Activated naive CD8-positive, alpha-beta T cell treated with anti-CD3 and anti-CD28 coated beads, Interleukin-2, amount 50 U/mL, for 24 hours (primary cell): Measurements from ENCODE around the gene BLTP1.
"Not testable (repeated sequence)": the region's sequence is repeated elsewhere in the genome, so short reads cannot be mapped to it uniquely, and the experiment has no call there.

Experiments
- ATAC-seq: fragments of 150-1000 bp; cut with Tn5 transposase; one replicate; pipeline ENCODE4 v1.10.0; 2021
- DNase-seq: peaks from one replicate; pipeline ENCODE4 v3.0.0; 2021
- H3K27ac Mint-ChIP-seq: one replicate; pipeline ENCODE4 v1.8.0; 2021; ENCODE audit warnings: mild to moderate bottlenecking, mixed read lengths
- H3K27me3 Mint-ChIP-seq: one replicate; pipeline ENCODE4 v1.8.0; 2021; ENCODE audit warnings: mixed read lengths
- H3K36me3 Mint-ChIP-seq: one replicate; pipeline ENCODE4 v1.8.0; 2021; ENCODE audit warnings: low read depth, mixed read lengths
- H3K4me1 Mint-ChIP-seq: one replicate; pipeline ENCODE4 v1.8.0; 2021; ENCODE audit warnings: mixed read lengths
- H3K4me3 Mint-ChIP-seq: one replicate; pipeline ENCODE4 v1.8.0; 2021; ENCODE audit warnings: mild to moderate bottlenecking, moderate library complexity, mixed read lengths
- H3K9me3 Mint-ChIP-seq: one replicate; pipeline ENCODE4 v1.8.0; 2021; ENCODE audit warnings: mixed read lengths

BLTP1 gene

DNA sequence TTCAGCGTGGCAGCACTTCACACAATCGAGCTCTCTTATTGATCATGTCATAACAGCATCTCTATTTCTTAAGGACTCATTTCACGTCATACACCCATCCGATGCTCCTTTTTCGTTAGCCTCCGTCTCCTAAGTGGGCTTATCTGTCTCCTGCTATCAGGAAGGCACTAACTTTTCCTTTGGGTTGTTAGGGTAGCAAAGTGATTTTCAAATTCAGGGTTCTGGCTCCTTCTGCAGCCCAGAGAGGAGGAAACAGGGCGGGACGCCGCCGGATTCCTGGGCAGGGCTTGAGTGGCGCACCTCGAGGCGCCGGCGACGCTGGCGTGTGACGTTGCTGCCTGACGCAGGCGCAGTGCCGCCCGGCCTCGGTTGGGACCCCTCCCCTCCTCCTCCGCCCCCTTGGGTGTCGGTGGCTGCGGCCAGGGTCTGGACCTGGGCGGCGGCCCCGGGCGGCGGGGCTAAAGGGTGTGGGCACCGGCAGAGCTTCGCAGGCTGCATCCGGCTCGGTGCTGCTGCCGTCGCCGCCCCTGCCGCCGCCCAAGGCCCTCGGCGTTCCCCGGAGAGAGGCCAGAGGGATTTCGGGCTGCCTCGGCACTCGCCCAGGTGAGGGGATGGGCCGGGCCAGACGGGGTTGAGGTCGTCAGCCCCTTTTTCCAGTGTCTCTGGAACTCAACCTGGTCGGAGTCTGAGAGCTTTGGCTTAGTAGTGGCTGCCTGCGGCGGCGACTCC, at the start of gene BLTP1:
TSS of gene BLTP1 (plus strand) at position 350 of the 729 bp plus-strand sequence. CDS start 18,317 bp downstream, outside the sequence.
- no peaks in the 10 kb centered on the region for H3K9me3 Mint-ChIP-seq
- H3K4me1 Mint-ChIP-seq = peaks cover 70% of the 10 kb centered on the region
- peaks cover 18% of the 10 kb centered on the region for H3K36me3 Mint-ChIP-seq
- no peaks in the 10 kb centered on the region for H3K27me3 Mint-ChIP-seq
- ATAC-seq (peak; percentile 95), DNase-seq (peak; percentile 90)
- peak within 1 kb of the TSS; percentile 93 for H3K27ac Mint-ChIP-seq
- peak within 1 kb of the TSS; percentile 94 for H3K4me3 Mint-ChIP-seq

- H3K4me3 Mint-ChIP-seq = no peak overlapping the region
- ATAC-seq (no peak), DNase-seq (no peak)
- H3K36me3 Mint-ChIP-seq = no peaks in the 10 kb centered on the region
- H3K9me3 Mint-ChIP-seq = no peaks in the 10 kb centered on the region
- H3K27ac Mint-ChIP-seq = no peak overlapping the region
- H3K4me1 Mint-ChIP-seq = no peaks in the 10 kb centered on the region
- H3K27me3 Mint-ChIP-seq = peaks cover 3% of the 10 kb centered on the region
Measured at GRCh38 chr4:122104184-122104583, 47.9 kb upstream of the BLTP1 start.

GRCh38 chr4:122107680-122108079, 44.5 kb upstream of the BLTP1 start:
- no peaks in the 10 kb centered on the region for H3K36me3 Mint-ChIP-seq

GRCh38 chr4:122110304-122110703, 41.8 kb upstream of the BLTP1 start:
- not testable (repeated sequence) for H3K9me3 Mint-ChIP-seq, H3K27ac Mint-ChIP-seq, ATAC-seq, H3K4me3 Mint-ChIP-seq, H3K27me3 Mint-ChIP-seq, DNase-seq, H3K4me1 Mint-ChIP-seq, H3K36me3 Mint-ChIP-seq

More at GRCh38 chr4:122107680-122108079, 44.5 kb upstream of the BLTP1 start:
- H3K9me3 Mint-ChIP-seq = no peaks in the 10 kb centered on the region
- H3K27ac Mint-ChIP-seq = no peak overlapping the region
- no peak overlapping the region for H3K4me3 Mint-ChIP-seq
- no peak for DNase-seq
- no peaks in the 10 kb centered on the region for H3K4me1 Mint-ChIP-seq
- ATAC-seq = no peak
- no peaks in the 10 kb centered on the region for H3K27me3 Mint-ChIP-seq

DNA sequence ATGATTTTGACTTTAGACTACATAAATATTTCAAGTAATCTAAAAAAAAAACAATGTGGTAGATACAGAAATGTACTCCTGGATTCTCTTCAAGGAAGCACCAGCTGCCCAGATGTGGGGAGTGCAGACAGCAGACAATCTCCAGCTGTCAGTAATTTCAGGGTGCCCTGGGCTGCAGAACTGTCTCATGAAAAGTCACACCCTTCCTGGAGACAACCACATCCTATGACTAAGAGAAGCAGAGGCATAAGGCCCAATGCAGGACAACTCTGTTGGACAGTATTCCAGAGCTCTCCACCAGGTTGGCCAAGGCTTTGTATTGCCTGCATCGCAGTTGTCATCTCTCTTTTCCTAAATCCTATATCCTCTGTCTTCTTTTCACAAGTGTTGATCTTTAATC, 34.4 kb upstream of the BLTP1 start:
- Mint-ChIP-seq H3K9me3 (peaks cover 21% of the 10 kb centered on the region), H3K36me3 (peaks cover 2% of the 10 kb centered on the region), H3K27me3 (no peaks in the 10 kb centered on the region), H3K4me1 (peaks cover 19% of the 10 kb centered on the region), H3K27ac (no peak overlapping the region), H3K4me3 (no peak overlapping the region)
- ATAC-seq (no peak), DNase-seq (peak; percentile 2)

GRCh38 chr4:122118243-122118642, 33.9 kb upstream of the BLTP1 start:
- Mint-ChIP-seq H3K36me3 (peaks cover 2% of the 10 kb centered on the region), H3K4me1 (peaks cover 19% of the 10 kb centered on the region), H3K9me3 (peaks cover 26% of the 10 kb centered on the region), H3K27ac (no peak overlapping the region), H3K4me3 (no peak overlapping the region), H3K27me3 (no peaks in the 10 kb centered on the region)
- DNase-seq (no peak), ATAC-seq (no peak)

GRCh38 chr4:122119739-122120138, 32.4 kb upstream of the BLTP1 start:
- H3K36me3 Mint-ChIP-seq = peaks cover 2% of the 10 kb centered on the region
- H3K9me3 Mint-ChIP-seq = peaks cover 26% of the 10 kb centered on the region
- ATAC-seq (no peak), DNase-seq (no peak)
- H3K4me3 Mint-ChIP-seq = no peak overlapping the region
- no peaks in the 10 kb centered on the region for H3K27me3 Mint-ChIP-seq
- peaks cover 19% of the 10 kb centered on the region for H3K4me1 Mint-ChIP-seq
- no peak overlapping the region for H3K27ac Mint-ChIP-seq

DNA sequence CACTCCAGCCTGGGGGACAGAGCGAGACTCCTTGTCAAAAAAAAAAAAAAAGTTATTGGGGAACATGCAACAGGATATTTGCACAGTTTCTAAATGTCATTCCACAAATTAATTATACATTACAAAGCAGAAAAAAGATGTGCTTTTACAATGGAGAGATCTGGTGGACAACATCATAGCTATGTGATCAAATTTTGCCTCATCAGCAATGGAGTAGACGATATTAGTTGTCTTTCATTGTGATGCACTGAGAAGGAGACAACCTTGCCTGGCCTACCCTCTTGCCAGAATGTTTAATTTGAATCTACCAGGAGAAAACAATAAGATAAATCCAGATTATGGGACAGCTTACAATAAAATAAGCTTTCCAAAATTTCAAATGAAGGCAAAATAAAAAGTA, 30.5 kb upstream of the BLTP1 start:
- Mint-ChIP-seq H3K9me3 (peaks cover 26% of the 10 kb centered on the region), H3K4me3 (no peak overlapping the region), H3K27me3 (no peaks in the 10 kb centered on the region), H3K4me1 (peaks cover 17% of the 10 kb centered on the region), H3K27ac (no peak overlapping the region), H3K36me3 (peaks cover 2% of the 10 kb centered on the region)
- DNase-seq (no peak), ATAC-seq (no peak)

GRCh38 chr4:122122083-122122482, 30.0 kb upstream of the BLTP1 start:
- no peak overlapping the region for H3K27ac Mint-ChIP-seq
- peaks cover 12% of the 10 kb centered on the region for H3K4me1 Mint-ChIP-seq
- H3K4me3 Mint-ChIP-seq = no peak overlapping the region

GRCh38 chr4:122129061-122129460, 23.1 kb upstream of the BLTP1 start:
- peaks cover 29% of the 10 kb centered on the region for H3K4me1 Mint-ChIP-seq
- ATAC-seq = peak; percentile 10
- H3K27ac Mint-ChIP-seq = peak overlapping the region; percentile 3
- H3K4me3 Mint-ChIP-seq = no peak overlapping the region
- no peak for DNase-seq
- H3K9me3 Mint-ChIP-seq = peaks cover 13% of the 10 kb centered on the region
- H3K27me3 Mint-ChIP-seq = no peaks in the 10 kb centered on the region
- H3K36me3 Mint-ChIP-seq = peaks cover 3% of the 10 kb centered on the region

More at GRCh38 chr4:122122083-122122482, 30.0 kb upstream of the BLTP1 start:
- Mint-ChIP-seq H3K36me3 (peaks cover 2% of the 10 kb centered on the region), H3K27me3 (no peaks in the 10 kb centered on the region), H3K9me3 (peaks cover 26% of the 10 kb centered on the region)
- ATAC-seq = no peak
- no peak for DNase-seq

GRCh38 chr4:122131562-122132157, 20.5 kb upstream of the BLTP1 start:
- Mint-ChIP-seq H3K36me3 (peaks cover 3% of the 10 kb centered on the region), H3K27me3 (no peaks in the 10 kb centered on the region), H3K4me3 (no peak overlapping the region), H3K27ac (peak overlapping the region; percentile 35), H3K9me3 (peaks cover 13% of the 10 kb centered on the region), H3K4me1 (peaks cover 29% of the 10 kb centered on the region)
- DNase-seq = no peak
- peak; percentile 43 for ATAC-seq

GRCh38 chr4:122132891-122133290, 19.2 kb upstream of the BLTP1 start:
- peaks cover 3% of the 10 kb centered on the region for H3K36me3 Mint-ChIP-seq
- peaks cover 29% of the 10 kb centered on the region for H3K4me1 Mint-ChIP-seq
- no peak for DNase-seq
- H3K9me3 Mint-ChIP-seq = peaks cover 13% of the 10 kb centered on the region
- ATAC-seq = no peak
- H3K4me3 Mint-ChIP-seq = no peak overlapping the region
- H3K27me3 Mint-ChIP-seq = no peaks in the 10 kb centered on the region
- H3K27ac Mint-ChIP-seq = no peak overlapping the region

DNA sequence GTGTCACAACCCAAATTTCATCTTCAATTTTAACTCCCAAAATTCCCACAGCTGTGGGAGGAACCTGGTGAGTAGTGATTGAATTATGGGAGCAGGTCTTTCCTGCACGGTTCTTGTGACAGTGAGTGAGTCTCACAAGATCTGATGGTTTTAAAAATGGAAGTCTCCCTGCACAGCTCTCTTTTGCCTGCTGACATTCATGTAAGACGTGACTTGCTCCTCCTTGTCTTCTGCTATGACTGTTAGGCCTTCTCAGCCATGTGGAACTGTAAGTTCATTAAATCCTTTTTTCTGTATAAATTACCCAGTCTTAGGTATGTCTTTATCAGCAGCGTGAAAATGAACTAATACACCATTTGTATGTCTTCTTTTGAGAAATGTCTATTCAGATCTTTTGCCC, 13.0 kb upstream of the BLTP1 start:
- no peak overlapping the region for H3K27ac Mint-ChIP-seq
- no peak for DNase-seq
- no peaks in the 10 kb centered on the region for H3K36me3 Mint-ChIP-seq
- no peaks in the 10 kb centered on the region for H3K4me1 Mint-ChIP-seq
- no peaks in the 10 kb centered on the region for H3K9me3 Mint-ChIP-seq
- no peaks in the 10 kb centered on the region for H3K27me3 Mint-ChIP-seq
- H3K4me3 Mint-ChIP-seq = no peak overlapping the region
- ATAC-seq = no peak

DNA sequence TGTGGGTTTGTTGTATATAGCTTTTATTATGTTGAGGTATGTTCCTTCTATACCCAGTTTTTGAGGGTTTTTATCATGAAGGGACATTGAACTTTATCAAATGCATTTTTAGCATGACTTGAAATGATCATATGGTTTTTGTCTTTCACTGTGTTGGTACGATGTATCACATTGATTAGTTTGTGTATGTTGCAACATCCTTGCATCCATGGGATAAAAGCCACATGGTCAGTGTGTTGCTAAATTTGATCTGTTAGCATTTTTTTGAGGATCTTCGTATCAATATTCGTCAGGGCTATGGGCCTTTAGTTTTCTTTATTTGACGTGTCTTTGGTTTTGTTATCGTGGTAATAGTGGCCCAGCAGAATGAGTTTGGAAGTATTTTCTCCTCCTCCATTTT, 11.3 kb upstream of the BLTP1 start:
- Mint-ChIP-seq H3K27me3 (no peaks in the 10 kb centered on the region), H3K4me1 (no peaks in the 10 kb centered on the region), H3K9me3 (no peaks in the 10 kb centered on the region), H3K36me3 (no peaks in the 10 kb centered on the region), H3K27ac (no peak overlapping the region), H3K4me3 (no peak overlapping the region)
- DNase-seq (no peak), ATAC-seq (no peak)

GRCh38 chr4:122142687-122143086, 9.4 kb upstream of the BLTP1 start:
- no peak for DNase-seq
- Mint-ChIP-seq H3K4me1 (no peaks in the 10 kb centered on the region), H3K27me3 (no peaks in the 10 kb centered on the region), H3K4me3 (no peak overlapping the region), H3K9me3 (no peaks in the 10 kb centered on the region), H3K36me3 (no peaks in the 10 kb centered on the region), H3K27ac (no peak overlapping the region)
- no peak for ATAC-seq
